Stimulated activated CD8-positive, alpha-beta memory T cell treated with anti-CD3 and anti-CD28 coated beads, Interleukin-15, amount 100 ng/mL, for 4 hours (primary cell): Measurements from ENCODE around the gene UNC5B.

Source experiments
- DNase-seq, 2 donors: peaks; one replicate each; pipeline ENCODE4 v3.0.0-alpha.2; 2020; ENCODE audit warnings: low read depth in 2 of 2

The UNC5B gene

DNA sequence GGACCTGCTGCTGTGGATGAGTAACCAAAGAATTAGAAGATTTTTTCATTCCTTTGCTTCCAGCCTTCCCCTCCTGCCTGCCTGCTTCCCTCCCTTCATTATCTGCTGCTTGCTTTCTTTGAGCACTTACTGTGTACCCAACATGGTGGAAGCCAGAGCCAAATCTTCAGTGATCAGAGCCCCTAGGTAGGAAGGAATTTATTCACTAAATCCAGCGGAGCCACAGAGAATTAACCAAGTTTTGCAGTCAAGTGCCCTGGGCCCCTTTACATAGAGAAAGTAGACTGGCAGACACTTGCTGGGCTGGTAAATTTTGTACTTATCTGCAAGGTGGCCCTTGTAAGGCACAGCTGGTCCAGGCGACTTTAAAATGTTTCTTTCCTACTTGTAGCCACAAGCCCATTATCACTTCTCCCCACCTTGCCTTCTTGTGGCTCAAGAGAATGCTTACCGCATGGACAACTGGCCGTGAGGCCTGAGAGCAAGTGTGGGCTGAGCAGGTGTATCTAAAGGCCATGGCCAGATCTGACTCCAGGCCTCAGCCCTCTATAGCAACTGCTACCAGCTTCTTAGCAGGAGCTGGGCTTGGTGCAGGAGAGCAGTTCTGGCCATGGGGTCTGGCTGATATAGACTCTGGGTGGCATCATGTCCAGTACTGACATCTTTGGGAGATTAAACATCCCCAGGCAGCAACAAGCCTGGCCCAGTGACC is 11.1 kb downstream of the UNC5B start:
- no peak for DNase-seq

DNA sequence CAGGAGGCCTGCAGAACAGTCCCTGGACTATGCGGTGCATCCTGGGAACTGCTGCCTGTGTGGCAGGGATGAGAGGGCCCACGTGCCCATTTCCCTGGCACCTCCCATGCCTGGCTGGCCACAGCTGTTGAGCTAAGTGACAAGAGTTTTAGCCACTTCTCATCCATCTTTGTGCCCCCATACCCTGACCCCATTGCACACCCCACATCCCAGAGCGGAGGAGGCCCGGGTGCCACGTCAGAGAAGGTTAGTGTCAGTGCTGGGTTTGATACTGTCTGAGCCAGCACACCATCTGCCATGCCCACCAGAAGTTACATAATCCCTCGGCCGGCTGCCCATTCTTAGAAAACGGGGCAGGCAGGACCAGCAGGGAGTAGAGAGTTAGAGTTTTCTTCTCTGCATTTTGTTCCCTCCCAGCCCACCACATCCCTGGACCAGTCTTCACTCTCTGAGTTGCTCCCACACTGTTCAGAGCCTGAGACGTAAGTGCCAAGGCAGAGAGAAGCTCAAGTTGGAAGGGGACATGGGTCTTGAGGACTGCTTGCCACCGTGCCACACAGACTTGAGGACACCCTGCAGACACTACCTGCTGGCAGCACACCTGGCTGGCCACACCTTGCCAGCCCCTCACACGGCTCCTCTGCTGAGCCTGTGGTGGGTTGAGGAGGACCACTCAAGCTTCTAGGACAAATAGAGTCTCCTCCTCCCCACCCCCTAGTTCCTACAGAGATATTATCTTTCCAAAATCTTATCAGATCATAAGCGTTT is 13.1 kb downstream of the UNC5B start:
- no peak for DNase-seq

DNA sequence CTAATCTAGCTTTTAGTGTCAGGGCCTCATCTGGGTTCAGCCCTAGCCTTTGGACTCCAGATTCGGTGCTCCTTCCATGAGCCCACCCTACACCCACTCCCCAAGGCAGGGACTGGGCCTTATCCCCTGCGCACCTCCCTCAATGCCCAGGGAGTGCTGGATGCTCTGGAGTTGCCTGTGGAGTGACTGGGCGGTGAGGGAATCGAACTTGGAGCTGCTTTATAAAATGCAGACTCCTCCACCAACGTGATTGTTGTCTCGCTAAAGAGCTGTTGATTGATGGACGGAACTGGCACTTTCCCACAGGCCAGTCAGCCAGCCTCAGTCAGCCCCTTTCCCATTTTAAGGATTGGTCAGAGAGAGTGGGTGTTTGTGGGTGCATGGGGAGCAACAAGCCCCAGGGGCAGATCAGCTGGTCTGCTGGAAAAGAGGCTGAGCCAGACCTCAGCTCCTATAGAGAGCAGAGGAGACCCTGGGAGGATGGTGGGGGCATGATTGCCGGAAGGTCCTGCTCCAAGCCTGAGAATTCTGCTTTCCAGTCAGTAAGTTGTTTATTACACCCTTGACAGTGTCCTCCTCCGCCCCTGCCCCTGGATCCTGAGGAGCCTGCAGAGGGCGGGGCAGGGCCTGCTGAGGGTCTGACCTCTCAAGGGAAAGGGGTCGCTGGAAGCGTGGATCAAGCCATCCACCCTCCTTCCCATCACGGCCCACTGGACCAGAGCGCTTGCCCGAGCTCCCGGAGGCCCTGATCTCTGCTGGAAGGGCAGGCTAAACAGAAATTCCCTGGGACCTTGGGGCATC is 16.7 kb downstream of the UNC5B start:
- no peak for DNase-seq

DNA sequence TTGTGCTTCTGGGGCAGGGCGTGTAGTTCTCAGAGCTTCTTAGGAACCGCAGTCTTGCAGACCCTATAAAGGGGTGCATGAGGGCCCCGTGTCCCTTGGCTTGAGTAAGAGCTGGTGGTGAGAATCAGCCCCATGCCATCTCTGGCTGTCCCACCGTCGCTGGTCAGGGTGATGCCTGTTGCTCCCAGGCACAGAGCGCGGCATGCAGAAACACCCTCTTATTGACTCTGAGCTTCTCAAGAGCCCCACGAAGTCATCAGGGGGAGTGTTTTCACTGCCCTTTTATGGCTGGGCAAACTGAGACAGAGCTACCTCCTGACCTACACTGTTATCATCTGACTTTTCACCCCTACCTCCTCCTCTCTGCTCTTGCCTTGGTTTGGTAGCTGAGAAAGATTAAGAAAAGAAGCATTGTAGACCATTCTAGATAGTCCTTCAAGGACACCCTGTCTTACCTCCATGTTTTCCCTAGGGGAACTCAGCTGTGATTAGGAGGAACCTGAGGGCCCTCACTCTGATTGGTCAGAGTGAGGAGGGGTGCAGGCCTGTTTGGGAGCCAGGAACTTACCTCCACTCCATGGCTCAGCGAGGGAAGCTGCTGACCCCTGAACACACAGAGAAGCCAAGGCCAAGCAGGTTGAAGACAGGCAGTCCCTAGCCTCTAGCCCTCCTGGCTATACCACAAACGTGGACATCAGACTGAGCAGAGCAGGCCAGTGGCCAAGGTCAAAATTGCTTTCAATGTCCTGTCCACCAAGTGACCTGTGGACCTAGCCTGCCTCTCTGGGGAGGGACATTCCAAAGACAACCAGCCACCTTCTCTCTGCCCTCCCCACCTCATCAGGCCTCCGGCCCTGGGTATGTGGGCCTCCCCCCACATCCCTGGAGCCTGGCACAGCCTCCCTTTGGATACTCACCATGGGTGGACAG is 17.6 kb downstream of the UNC5B start:
- no peak for DNase-seq

DNA sequence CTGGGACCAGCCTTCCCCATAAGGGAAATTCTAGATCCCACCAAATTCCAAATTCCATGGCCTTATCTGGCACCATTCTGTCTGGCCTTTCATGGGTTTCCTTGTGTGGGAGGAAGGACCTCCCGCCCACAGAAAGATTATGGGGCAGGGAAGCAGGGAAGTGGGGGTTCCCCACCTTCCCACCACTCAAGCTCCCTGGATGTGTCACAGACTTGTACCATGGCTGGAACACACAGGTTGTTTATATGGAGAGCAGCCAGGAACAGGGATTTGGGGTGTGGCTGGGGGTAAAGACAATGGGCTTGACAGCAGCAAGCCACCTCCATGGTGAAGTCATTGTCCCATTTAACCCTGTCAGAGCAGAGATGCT is 18.3 kb downstream of the UNC5B start:
- DNase-seq = no peak

DNA sequence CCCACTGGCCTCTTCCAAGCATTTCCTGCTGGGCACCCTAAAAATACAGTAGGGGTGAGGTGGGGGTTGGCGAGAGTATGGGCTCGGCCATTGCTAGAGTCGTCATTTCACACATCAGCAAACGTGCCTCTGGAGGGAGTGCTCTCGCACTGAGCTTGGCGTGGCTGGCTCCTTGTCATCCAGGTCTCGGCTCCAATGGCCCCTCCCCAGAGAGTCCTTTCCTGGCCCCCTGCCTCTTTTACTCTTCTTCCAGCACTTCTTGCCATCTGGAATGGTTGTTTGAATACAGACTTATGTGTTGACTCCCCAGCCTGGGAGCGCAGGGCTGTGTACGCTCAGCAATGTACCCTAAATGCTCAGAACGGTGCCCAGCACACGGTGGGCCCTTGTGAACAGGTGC is 18.8 kb downstream of the UNC5B start:
- DNase-seq = no peak

DNA sequence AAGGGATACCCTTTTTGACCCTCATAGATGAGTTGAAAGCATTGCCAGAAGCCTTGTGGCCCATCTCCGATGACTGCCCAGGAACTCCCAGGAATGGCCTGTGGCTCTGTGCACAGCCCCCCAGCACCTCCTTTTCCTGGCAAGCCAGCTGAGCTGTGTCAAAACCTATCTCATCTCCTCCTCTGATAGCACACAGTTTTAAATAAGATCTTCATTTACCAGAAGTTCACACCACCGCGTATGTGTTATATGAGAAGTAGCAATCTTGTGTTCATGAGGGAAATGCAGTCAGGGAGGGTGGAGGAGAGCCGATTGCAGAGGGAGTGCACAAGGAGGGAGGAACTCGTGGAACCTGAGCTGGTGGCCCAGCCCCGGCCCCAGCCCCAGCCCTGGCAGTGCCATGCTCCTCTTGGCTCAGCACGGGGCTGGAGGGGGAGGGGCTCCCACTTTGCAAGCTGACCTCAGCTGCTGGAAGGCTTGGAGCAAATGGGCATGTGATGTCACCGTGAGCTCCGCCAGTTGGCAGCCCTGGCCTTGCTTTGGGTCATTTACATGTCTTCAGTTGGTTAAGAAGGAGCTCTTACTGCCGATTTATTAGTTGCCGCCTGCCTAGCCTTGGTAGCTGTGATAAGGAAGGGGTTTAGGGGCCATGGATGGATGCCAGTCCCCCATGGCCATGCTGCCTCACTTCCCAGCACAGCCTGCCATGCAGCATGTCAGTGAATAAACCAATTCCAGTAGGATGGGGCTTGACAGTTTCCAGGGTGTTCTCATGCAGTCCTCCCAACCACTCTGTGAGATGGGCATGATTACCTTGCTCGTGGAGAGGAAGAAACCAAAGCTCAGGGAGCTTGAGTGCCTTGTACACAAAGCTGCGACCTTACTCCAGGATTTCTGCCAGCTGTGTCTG is 20.0 kb downstream of the UNC5B start:
- DNase-seq = no peak

DNA sequence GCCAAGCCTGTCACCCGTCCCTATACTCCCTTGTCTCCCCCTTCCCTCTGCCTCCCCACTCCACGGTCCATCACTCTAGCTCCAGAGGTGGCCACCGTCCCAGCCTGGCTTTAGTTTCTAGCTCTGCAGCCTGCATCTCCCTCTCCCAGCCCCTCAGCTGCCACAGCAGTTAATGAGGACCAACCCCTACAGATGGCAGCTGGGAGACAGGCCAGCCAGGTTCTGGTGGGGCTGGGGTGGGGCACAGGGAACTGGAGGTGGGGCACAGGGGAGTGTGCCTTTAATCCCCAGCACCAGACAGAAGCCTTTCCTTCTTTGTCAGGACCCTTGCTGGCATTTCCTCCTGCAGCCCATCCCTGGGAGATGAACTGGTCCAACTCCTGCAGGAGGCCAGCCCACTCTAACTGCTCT is 21.1 kb downstream of the UNC5B start:
- no peak for DNase-seq

DNA sequence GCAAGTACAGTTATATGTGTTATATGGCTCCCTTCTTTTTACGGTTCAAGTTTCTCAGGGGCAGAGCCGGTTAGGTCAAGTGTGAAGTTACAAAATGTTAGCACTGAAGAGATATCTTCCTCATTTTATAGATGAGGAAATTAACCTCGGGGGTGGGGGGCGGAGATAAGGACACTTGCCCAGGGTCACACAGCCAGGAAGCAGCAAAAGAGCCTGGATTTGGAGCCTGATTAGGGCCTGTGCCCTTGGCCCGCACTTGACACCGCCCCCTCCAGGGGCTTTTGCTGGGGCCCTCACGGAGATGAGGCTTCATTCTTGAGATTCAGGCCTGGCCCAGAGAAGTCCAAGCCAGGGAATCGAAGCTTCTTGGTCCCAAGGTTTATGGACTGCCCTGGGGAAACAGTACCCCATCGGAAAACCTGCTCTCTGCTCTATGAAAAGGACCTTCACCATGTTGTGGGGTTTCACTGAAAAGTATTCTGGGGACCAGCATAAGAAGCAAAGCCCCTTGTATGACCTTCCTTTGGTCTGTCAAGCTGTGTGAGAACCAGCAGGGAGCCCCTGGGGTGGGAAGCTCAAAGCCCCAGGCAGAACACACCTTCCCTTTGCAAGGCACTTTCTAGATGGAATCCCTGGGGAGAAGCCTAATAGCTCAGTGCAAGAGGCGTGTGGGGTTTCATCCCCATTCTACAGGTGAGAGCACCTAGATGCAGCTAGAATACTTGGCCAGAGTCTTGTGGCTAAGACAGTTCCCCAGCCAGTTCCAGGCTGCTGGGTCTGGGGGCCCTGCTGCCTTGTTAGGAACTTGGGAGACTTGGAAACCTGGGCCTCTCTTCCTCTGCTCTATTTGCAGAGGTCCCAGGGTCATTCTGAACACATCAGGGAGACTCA is 21.9 kb downstream of the UNC5B start:
- no peak for DNase-seq

DNA sequence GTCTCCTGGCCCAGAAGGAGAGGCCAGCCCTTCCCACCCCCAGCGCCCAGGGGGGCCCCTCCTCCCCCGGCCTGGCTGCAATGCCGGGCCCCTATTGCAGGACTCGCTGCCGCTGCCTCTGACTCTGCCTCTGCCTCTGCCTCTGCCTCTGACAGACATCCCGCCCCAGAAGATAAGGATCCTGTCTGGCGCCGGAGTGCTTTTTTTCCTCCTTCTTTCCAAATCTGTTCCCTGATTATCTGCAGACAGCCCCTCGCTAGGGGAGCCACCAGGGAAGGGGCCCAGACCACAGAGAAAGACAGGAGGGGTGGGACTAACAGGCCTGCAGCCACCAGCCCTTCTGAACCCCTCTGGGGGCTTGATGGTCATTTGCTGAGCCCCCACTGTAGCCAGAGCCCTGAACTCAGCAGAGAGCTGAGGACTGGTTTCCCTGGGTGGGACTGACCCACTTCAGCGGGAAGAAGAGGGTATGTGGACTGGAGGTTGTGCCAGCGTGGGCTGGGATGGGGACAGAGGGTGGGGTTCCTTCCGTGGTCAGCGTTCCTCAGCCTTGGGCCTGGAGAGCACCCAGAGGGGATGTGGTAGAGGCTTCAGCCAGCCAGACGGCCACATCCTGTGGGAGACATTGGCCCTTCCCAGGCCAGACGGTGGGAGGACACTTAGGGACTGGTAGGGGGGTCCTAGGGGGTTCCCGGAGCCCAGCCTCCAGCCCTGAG is 22.8 kb downstream of the UNC5B start:
- DNase-seq = no peak

DNA sequence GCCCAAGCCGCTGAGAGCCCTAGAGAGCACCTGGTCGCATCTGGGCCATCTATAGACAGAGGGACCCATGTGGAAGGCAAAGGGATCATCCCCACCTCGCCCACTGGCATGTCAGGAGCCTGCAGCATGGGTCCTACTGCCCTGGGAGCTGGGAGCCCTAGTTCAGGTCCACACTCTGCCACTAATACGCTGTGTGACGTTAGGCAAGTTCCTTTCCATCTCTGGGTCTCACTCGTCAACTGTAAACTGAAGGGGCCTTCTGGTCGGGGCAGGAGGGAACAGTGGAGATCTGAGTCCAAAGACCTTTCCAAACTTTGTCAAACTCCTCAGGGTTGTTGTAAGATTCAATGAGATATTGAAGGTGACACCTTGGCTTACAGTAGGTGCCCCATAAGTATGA is 23.4 kb downstream of the UNC5B start:
- no peak for DNase-seq

DNA sequence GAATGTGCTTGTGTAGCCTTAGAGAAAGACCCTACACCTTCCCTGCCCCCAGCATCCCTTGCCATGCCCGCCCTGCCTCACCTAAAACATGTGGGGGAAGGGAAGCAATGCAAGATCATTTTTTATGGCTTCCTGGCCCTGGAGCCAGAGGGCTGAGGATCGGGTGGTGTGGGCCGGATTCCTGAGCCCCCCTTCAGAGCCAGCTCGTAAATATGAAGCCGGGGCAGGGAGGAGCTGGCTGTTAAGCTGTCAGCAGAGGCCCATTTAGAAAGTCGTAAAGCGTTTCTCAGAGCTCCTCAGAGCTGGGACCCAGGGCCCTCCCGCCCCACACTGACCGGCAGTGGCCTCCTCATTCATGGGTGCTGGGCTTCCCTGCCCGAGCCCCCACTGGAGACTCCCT is 23.9 kb downstream of the UNC5B start:
- DNase-seq = no peak

DNA sequence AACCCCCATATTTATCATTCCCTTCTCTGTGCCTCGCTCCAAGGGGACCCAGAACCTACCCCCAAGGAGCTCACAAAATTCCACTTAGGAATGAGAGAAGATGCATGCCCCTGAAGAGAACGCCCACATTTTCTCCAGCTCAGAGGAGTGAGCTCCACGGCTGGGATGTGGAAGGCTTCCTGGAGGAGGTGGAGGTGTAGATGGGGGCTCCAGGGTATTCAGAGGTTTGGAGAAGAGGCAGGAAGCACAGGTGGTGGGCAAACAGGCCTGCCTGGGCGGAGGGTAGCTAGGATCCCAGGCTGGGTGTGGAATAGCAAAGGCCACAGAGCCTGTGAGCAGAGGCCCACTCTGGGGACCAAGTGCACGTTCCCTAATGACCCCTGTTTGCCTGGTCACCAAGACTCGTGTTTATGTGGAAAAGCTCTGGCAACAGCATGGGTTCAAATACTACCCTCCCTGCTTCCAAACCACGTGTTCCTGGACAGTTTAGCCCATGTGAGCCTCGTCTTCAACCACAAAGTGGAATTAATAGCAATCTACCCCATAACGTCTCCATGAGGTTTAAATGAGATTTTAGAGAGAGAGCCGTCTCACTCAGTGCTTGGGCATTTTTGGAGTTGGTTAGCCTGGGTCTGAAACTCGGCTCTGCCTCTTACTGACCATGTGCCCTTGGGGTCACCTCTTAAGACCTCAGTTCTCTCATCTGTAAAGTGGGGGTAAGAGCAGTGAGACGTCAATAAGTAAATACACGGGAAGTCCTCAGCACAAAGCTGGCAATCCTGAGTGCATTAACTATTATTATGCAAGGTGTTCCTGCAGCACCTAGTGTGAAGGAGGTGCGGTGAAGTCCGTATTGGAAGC is 24.7 kb downstream of the UNC5B start:
- no peak for DNase-seq

DNA sequence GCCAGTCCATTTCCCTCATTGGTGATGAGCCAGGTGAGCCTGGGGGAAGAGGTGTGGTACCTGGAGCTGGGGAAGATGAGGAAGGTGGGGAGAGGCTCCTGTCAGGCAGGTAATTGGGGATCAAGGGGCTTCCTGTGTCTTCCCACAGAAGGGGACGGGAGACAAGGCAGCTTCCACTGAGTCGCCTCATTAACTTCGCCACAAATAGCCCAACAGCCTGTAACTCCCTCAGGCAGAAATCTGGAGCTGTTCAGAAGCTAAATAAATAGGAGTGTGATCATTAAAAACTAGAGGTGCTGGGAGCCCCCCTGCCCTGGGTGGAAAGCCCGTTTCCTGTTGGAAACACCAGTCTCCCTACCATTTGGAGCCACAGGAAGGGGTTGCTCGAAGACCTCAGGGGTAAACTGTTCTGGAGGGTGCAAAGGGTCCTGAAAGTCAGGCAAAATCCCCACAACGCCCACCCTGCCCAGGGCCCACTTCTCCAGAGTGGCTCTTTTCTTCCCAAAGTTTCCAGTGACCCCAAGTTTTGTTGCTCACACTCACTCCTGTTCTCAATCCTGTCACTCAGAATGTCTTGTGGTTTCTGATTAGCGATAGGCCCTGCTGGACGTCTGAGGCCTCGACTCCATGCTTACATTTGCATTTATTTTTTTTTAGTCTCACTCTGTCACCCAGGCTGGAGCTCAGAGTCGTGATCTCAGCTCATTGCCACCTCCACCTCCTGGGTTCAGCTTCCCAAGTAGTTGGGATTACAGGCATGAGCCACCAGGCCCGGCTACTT is 25.7 kb downstream of the UNC5B start:
- no peak for DNase-seq

DNA sequence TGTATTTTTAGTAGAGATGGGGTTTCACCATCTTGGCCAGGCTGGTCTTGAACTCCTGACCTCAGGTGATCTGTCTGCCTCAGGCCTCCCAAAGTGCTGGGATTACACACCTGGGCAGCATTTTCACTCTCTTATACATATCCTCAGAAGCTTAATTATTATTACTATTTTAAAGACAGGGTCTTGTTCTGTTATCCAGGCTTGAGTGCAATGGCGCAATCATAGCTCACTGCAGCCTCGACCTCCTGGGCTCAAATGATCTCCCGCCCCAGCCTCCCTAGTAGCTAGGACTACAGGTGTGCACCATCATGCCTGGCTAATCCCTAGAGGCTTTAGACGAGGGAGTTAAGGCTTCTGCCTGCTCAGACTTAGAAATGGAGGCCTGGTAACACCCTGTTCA is 26.3 kb downstream of the UNC5B start:
- no peak for DNase-seq

DNA sequence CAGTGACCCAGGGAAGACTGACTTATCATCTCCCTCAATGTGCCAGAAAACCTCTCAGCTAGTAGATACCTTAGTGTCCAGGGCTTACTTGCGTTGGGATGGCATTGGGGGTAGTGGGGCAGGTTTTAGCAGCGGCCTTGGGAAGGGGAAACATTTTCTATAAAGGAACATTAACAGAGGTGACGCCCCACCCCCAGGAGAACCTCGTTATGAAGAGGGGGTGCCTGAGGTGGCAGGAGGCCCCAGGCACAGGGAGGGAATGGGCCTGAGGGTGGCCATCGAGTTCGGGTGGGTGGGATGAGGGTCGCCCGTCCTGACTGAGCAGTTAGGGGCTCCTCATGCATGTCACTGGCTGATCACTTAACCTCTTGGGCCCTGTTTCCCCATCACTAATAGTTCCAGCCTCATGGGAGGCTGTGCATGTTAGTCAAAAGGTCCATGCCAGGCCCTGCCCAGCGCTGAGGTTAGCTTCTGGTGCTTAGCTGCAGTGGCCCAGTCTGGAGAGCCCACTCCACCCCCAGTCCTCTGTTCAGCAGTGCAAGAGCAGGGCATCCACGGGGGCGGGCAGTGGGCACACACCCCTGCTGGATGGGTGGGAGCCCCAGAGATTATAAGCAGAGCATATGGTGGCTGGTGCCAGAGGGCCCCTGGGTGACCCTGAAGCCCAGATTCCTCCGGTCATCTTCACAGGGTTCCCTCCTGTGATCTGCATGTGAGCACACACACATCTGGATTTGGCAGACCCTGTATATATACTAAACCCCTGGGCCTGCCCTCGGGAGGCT is 27.0 kb downstream of the UNC5B start:
- DNase-seq = no peak
